Neural cell (in vitro differentiated cells): ENCODE results near the gene GALK2. TPM values are rescaled to one million over a fixed set of nuclear protein-coding genes. Genes with fewer than 3 reads are reported as not detected.
"Not testable (repeated sequence)": the region's sequence is repeated elsewhere in the genome, so short reads cannot be mapped to it uniquely, and the experiment has no call there.

ENCODE experiments used
- H2AFZ ChIP-seq: fragments of 200-600, 300-800 bp; sonication (generic), shearing (Covaris generic); 2 replicates; pipeline ENCODE4 v1.6.0; 2014; ENCODE audit warnings: low read depth, mild to moderate bottlenecking, antibody characterized with exemption, low read length, moderate library complexity
- H3F3A ChIP-seq: fragments of 200-600 bp; shearing (Covaris generic); 2 replicates; pipeline ENCODE4 v1.6.1; 2016; ENCODE audit warnings: mild to moderate bottlenecking, moderate library complexity, mixed read lengths, antibody characterized with exemption, low read length; ENCODE audit not compliant: insufficient read depth, poor library complexity, severe bottlenecking
- H3K27ac ChIP-seq: fragments of 200-600, 300-800 bp; sonication (generic), shearing (Covaris generic); 2 replicates; pipeline ENCODE4 v1.5.1; 2014; ENCODE audit warnings: mild to moderate bottlenecking, low read length, moderate library complexity
- H3K27me3 ChIP-seq: fragments of 300-800, 200-600 bp; sonication (generic), shearing (Covaris generic); 2 replicates; pipeline ENCODE4 v1.6.0; 2014; ENCODE audit warnings: mild to moderate bottlenecking, low read depth, low read length, moderate library complexity; ENCODE audit not compliant: insufficient read depth
- H3K36me3 ChIP-seq: fragments of 300-800, 200-600 bp; sonication (generic), shearing (Covaris generic); 2 replicates; pipeline ENCODE4 v1.5.1; 2014; ENCODE audit warnings: mild to moderate bottlenecking, antibody characterized with exemption, low read length, moderate library complexity; ENCODE audit not compliant: insufficient read depth
- H3K4me2 ChIP-seq: fragments of 300-800, 200-600 bp; sonication (generic), shearing (Covaris generic); 2 replicates; pipeline ENCODE4 v1.6.0; 2014; ENCODE audit warnings: mild to moderate bottlenecking, low read length
- H3K4me3 ChIP-seq: fragments of 300-800, 200-600 bp; sonication (generic), shearing (Covaris generic); 2 replicates; pipeline ENCODE4 v1.5.1; 2014; ENCODE audit warnings: mild to moderate bottlenecking, low read length, moderate library complexity
- H3K79me2 ChIP-seq: fragments of 200-600 bp; shearing (Covaris generic); replicated peaks from 2 replicates; pipeline ENCODE4 v1.6.0; 2014; ENCODE audit warnings: mild to moderate bottlenecking, low read length, moderate library complexity; ENCODE audit not compliant: insufficient read depth
- H3K9ac ChIP-seq: fragments of 300-800, 200-600 bp; sonication (generic), shearing (Covaris generic); 2 replicates; pipeline ENCODE4 v1.6.1; 2016; ENCODE audit warnings: mild to moderate bottlenecking, low read length, mixed read lengths
- H3K9me2 ChIP-seq: fragments of 200-600 bp; shearing (Covaris generic); 2 replicates; pipeline ENCODE4 v1.6.1; 2016; ENCODE audit warnings: mild to moderate bottlenecking, low read length, mixed read lengths; ENCODE audit not compliant: insufficient read depth
- H3K9me3 ChIP-seq: fragments of 200-600, 300-800 bp; sonication (generic), shearing (Covaris generic); 2 replicates; pipeline ENCODE4 v1.6.1; 2016; ENCODE audit warnings: mild to moderate bottlenecking, mixed run types, low read length, moderate library complexity, mixed read lengths
- H4K20me1 ChIP-seq: fragments of 200-600 bp; shearing (Covaris generic); 2 replicates; pipeline ENCODE4 v1.6.1; 2016; ENCODE audit warnings: mild to moderate bottlenecking, mixed run types; ENCODE audit not compliant: insufficient read depth
- CTCF ChIP-seq: fragments of 450-650 bp; IDR thresholded peaks from 2 replicates; pipeline ENCODE4 v1.5.1; 2014; ENCODE audit warnings: antibody characterized with exemption, mild to moderate bottlenecking, moderate library complexity; ENCODE audit not compliant: poor library complexity, severe bottlenecking
- EP300 ChIP-seq: fragments of 450-650 bp; conservative IDR thresholded peaks from 2 replicates; pipeline ENCODE4 v1.6.1; 2014; ENCODE audit warnings: antibody characterized with exemption, mild to moderate bottlenecking, moderate library complexity; ENCODE audit not compliant: poor library complexity, severe bottlenecking
- EZH2 ChIP-seq: fragments of 200-600, 300-800 bp; shearing (Covaris generic), sonication (generic); IDR thresholded peaks from 2 replicates; pipeline ENCODE4 v1.6.1; 2014; ENCODE audit warnings: antibody characterized with exemption, low read length, borderline replicate concordance, mild to moderate bottlenecking; ENCODE audit not compliant: insufficient read depth, poor library complexity, severe bottlenecking
- MXI1 ChIP-seq: fragments of 450-650 bp; conservative IDR thresholded peaks from 2 replicates; pipeline ENCODE4 v1.6.1; 2014; ENCODE audit warnings: antibody characterized with exemption, mild to moderate bottlenecking; ENCODE audit not compliant: poor library complexity, severe bottlenecking
- POLR2AphosphoS5 ChIP-seq: IDR thresholded peaks from 2 replicates; pipeline ENCODE4 v1.6.1; 2012
- RAD21 ChIP-seq: fragments of 450-650 bp; conservative IDR thresholded peaks from 2 replicates; pipeline ENCODE4 v1.6.1; 2014; ENCODE audit warnings: antibody characterized with exemption, mild to moderate bottlenecking, moderate library complexity
- REST ChIP-seq: IDR thresholded peaks from 2 replicates; pipeline ENCODE4 v1.6.1; 2012; ENCODE audit warnings: borderline replicate concordance
- SMC3 ChIP-seq: fragments of 450-650 bp; conservative IDR thresholded peaks from 2 replicates; pipeline ENCODE4 v1.6.1; 2014; ENCODE audit warnings: antibody characterized with exemption, mild to moderate bottlenecking, moderate library complexity; ENCODE audit not compliant: poor library complexity
- TAF1 ChIP-seq: IDR thresholded peaks from 2 replicates; pipeline ENCODE4 v1.6.1; 2012; ENCODE audit warnings: low read depth
- polyA plus RNA-seq: library from polyadenylated mRNA; depleted of rRNA; stranded (reverse); fragments of >200 nt; gene quantifications from 2 replicates; pipeline ENCODE4 v1.2.3, GENCODE V29; 2014

GALK2 gene
- polyA plus RNA-seq, 1 donor from 2014 or later = 26.3 TPM

GRCh38 chr15:49255966-49256759 lies 86.1 kb downstream of the GALK2 start:
- Histone ChIP-seq H3K9ac (no peak overlapping the region), H3K36me3 (no peaks in the 10 kb centered on the region), H3K4me3 (no peak overlapping the region), H3K27me3 (no peaks in the 10 kb centered on the region), H3F3A (no peaks in the 10 kb centered on the region), H3K79me2 (no peaks in the 10 kb centered on the region), H3K9me3 (no peaks in the 10 kb centered on the region), H4K20me1 (no peaks in the 10 kb centered on the region), H2AFZ (no peak overlapping the region), H3K27ac (no peak overlapping the region), H3K4me2 (no peak overlapping the region), H3K9me2 (no peaks in the 10 kb centered on the region)
- no peak for TF ChIP-seq REST
- no peak for TF ChIP-seq RAD21
- no peak for TF ChIP-seq SMC3
- TF ChIP-seq EP300 = no peak
- TF ChIP-seq CTCF = no peak
- no peak for TF ChIP-seq EZH2
- no peak for TF ChIP-seq MXI1
- no peak for TF ChIP-seq POLR2AphosphoS5
- no peak for TF ChIP-seq TAF1

- H2AFZ ChIP-seq, H3K27me3 ChIP-seq, H3K79me2 ChIP-seq, H4K20me1 ChIP-seq, H3F3A ChIP-seq, H3K27ac ChIP-seq, H3K9me3 ChIP-seq, H3K9me2 ChIP-seq, H3K4me2 ChIP-seq, H3K9ac ChIP-seq, H3K4me3 ChIP-seq, H3K36me3 ChIP-seq: not testable (repeated sequence)
These were observed 95.1 kb downstream of the GALK2 start for GRCh38 chr15:49265117-49265516.

GRCh38 chr15:49265911-49266310 lies 95.9 kb downstream of the GALK2 start:
- no peaks in the 10 kb centered on the region for H3K9me3 ChIP-seq
- no peaks in the 10 kb centered on the region for H4K20me1 ChIP-seq
- H2AFZ ChIP-seq = no peak overlapping the region
- no peak overlapping the region for H3K4me3 ChIP-seq
- no peak overlapping the region for H3K9ac ChIP-seq
- no peak for TF ChIP-seq EP300
- TF ChIP-seq TAF1 = no peak
- TF ChIP-seq MXI1 = no peak
- no peak for TF ChIP-seq REST
- TF ChIP-seq RAD21 = no peak
- no peak for TF ChIP-seq SMC3
- no peak for TF ChIP-seq EZH2
- no peak for TF ChIP-seq POLR2AphosphoS5
- TF ChIP-seq CTCF = no peak
- no peak overlapping the region for H3K27ac ChIP-seq
- H3K79me2 ChIP-seq = no peaks in the 10 kb centered on the region
- no peaks in the 10 kb centered on the region for H3K36me3 ChIP-seq
- H3K9me2 ChIP-seq = no peaks in the 10 kb centered on the region
- no peak overlapping the region for H3K4me2 ChIP-seq
- H3F3A ChIP-seq = no peaks in the 10 kb centered on the region
- no peaks in the 10 kb centered on the region for H3K27me3 ChIP-seq
